ENCODE data around the gene WDR17.

Gene WDR17

GRCh38 chr4:176065435-176066291 lies at the start of gene WDR17:
WDR17 (plus strand) TSS chr4:176065841; CDS start chr4:176111581, 45,740 bp downstream.
- DNase-seq, result peak; percentile 92 to 95

- no peak for DNase-seq
Measured at GRCh38 chr4:176016601-176017000, 49.0 kb upstream of the WDR17 start.

GRCh38 chr4:176020481-176021085 lies 45.1 kb upstream of the WDR17 start:
- no peak for DNase-seq

- no peak for DNase-seq
Measured at GRCh38 chr4:176030391-176030790, 35.2 kb upstream of the WDR17 start.

- no peak for DNase-seq
Measured at GRCh38 chr4:176031922-176032321, 33.7 kb upstream of the WDR17 start.

GRCh38 chr4:176032454-176032853 lies 33.2 kb upstream of the WDR17 start:
- no peak for DNase-seq

- DNase-seq, result peak; percentile 12 to 47
Measured at GRCh38 chr4:176034499-176034898, 31.1 kb upstream of the WDR17 start.

- no peak for DNase-seq
Measured at GRCh38 chr4:176034936-176035335, 30.7 kb upstream of the WDR17 start.

- no peak for DNase-seq
Measured at GRCh38 chr4:176036585-176037205, 28.9 kb upstream of the WDR17 start.

- no peak for DNase-seq
Measured at GRCh38 chr4:176038789-176039188, 26.9 kb upstream of the WDR17 start.

- DNase-seq, result no peak
Measured at GRCh38 chr4:176042195-176042594, 23.4 kb upstream of the WDR17 start.

- no peak for DNase-seq
Measured at GRCh38 chr4:176043838-176044588, 21.6 kb upstream of the WDR17 start.

- peak; percentile 57 to 77 for DNase-seq
Measured at GRCh38 chr4:176044589-176044951, 21.1 kb upstream of the WDR17 start.

- DNase-seq, result no peak
Measured at GRCh38 chr4:176048631-176049030, 17.0 kb upstream of the WDR17 start.

GRCh38 chr4:176052744-176053143 lies 12.9 kb upstream of the WDR17 start:
- no peak for DNase-seq

- DNase-seq, result no peak
Measured at GRCh38 chr4:176053785-176054184, 11.9 kb upstream of the WDR17 start.

GRCh38 chr4:176054942-176055341 lies 10.7 kb upstream of the WDR17 start:
- peak in 1 of 2 donors; percentile 69 for DNase-seq

GRCh38 chr4:176063718-176064117 lies 1.9 kb upstream of the WDR17 start:
- DNase-seq, result no peak

- no peak for DNase-seq
Measured at GRCh38 chr4:176064539-176064938, 1.1 kb upstream of the WDR17 start.

- DNase-seq, result peak; percentile 1 to 56
Measured at GRCh38 chr4:176066757-176067156, 1.1 kb downstream of the WDR17 start.

- no peak for DNase-seq
Measured at GRCh38 chr4:176077561-176077960, 11.9 kb downstream of the WDR17 start.

GRCh38 chr4:176084769-176085168 lies 19.1 kb downstream of the WDR17 start:
- no peak for DNase-seq

GRCh38 chr4:176090115-176090514 lies 24.5 kb downstream of the WDR17 start:
- no peak for DNase-seq
